ENCODE data around the gene OR9G4. TPM values are rescaled to one million over a fixed set of nuclear protein-coding genes. Genes with fewer than 3 reads are reported as not detected.

OR9G4 gene
- total RNA-seq, 2 donors from 2014 or later, result not detected

GRCh38 chr11:56751480-56751879 is 3.0 kb upstream of the OR9G4 start:
- Histone ChIP-seq H3K27me3 (no peaks in the 10 kb centered on the region), H3K36me3 (no peaks in the 10 kb centered on the region), H3K9ac (ENCODE audit: low read depth in 2 of 2, low read length in 2 of 2) (no peak overlapping the region), H3K9me3 (no peaks in the 10 kb centered on the region), H3K4me1 (no peaks in the 10 kb centered on the region), H3K27ac (no peak overlapping the region), H3K4me3 (no peak overlapping the region)
- no peak for TF ChIP-seq CTCF (IDR thresholded peaks at IDR 0.05)
- no peak for DNase-seq
- intact Hi-C loops (cut with DNase I), result no loop called here

- Histone ChIP-seq H3K36me3 (no peaks in the 10 kb centered on the region), H3K27ac (no peak overlapping the region), H3K4me3 (no peak overlapping the region), H3K9me3 (no peaks in the 10 kb centered on the region), H3K9ac (ENCODE audit: low read depth in 2 of 2, low read length in 2 of 2) (no peak overlapping the region), H3K27me3 (no peaks in the 10 kb centered on the region), H3K4me1 (no peaks in the 10 kb centered on the region)
- no peak for DNase-seq
- no peak for TF ChIP-seq CTCF (IDR thresholded peaks at IDR 0.05)
- intact Hi-C loops (cut with DNase I), result no loop called here
Measured at GRCh38 chr11:56750190-56750589, 1.7 kb upstream of the OR9G4 start.

DNA sequence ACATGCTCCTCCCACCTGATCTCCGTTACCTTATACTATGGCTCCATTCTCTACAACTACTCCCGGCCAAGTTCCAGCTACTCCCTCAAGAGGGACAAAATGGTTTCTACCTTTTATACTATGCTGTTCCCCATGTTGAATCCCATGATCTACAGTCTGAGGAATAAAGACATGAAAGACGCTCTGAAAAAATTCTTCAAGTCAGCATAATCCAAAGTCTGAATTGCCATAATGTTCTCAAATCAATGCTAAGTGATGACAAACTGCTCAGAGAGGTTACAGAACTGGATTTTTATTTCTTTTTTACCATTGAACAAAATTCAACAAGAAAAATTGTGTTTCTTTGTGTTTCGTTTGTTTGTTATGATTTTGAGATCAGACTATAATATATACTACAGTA is 7.6 kb downstream of the OR9G4 start:
- no peak for TF ChIP-seq CTCF (IDR thresholded peaks at IDR 0.05)
- Histone ChIP-seq H3K9ac (ENCODE audit: low read depth in 2 of 2, low read length in 2 of 2) (no peak overlapping the region), H3K9me3 (no peaks in the 10 kb centered on the region), H3K36me3 (no peaks in the 10 kb centered on the region), H3K4me3 (no peak overlapping the region), H3K4me1 (no peaks in the 10 kb centered on the region), H3K27ac (no peak overlapping the region), H3K27me3 (no peaks in the 10 kb centered on the region)
- DNase-seq, result no peak
- intact Hi-C loops (cut with DNase I), result no loop called here

GRCh38 chr11:56740107-56740506 is 8.4 kb downstream of the OR9G4 start:
- no peak overlapping the region for H3K9ac ChIP-seq (ENCODE audit: low read depth in 2 of 2, low read length in 2 of 2)
- H3K4me1 ChIP-seq, result no peaks in the 10 kb centered on the region
- intact Hi-C loops (cut with DNase I), result no loop called here
- no peak for TF ChIP-seq CTCF (IDR thresholded peaks at IDR 0.05)
- H3K27me3 ChIP-seq, result no peaks in the 10 kb centered on the region
- no peak overlapping the region for H3K27ac ChIP-seq
- no peak for DNase-seq
- H3K9me3 ChIP-seq, result no peaks in the 10 kb centered on the region
- H3K4me3 ChIP-seq, result no peak overlapping the region
- no peaks in the 10 kb centered on the region for H3K36me3 ChIP-seq

DNA sequence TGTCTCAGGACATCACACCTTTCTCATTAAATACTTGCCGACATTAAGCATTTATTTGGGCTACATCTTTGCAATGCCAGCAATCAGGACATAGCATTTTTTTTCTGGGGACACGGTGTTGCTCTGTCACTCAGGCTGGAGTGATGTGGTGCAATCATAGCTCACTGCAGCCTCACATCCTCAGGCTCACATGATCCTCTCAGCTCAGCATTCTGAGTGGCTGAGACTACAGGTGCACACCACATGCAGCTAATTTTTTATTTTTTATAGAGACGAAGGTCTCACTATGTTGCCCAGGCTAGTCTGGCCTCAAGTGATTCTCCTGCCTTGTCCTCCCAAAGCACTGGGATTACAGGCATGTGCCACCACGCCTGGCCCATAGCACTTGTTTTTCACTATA is 28.0 kb downstream of the OR9G4 start:
- no peak for TF ChIP-seq CTCF (IDR thresholded peaks at IDR 0.05)
- DNase-seq, result no peak
- no peaks in the 10 kb centered on the region for H3K36me3 ChIP-seq
- no peaks in the 10 kb centered on the region for H3K4me1 ChIP-seq
- no peaks in the 10 kb centered on the region for H3K27me3 ChIP-seq
- H3K4me3 ChIP-seq, result no peak overlapping the region
- no peak overlapping the region for H3K9ac ChIP-seq (ENCODE audit: low read depth in 2 of 2, low read length in 2 of 2)
- H3K27ac ChIP-seq, result no peak overlapping the region
- intact Hi-C loops (cut with DNase I), result no loop called here
- H3K9me3 ChIP-seq, result no peaks in the 10 kb centered on the region

GRCh38 chr11:56716379-56716854 is 32.1 kb downstream of the OR9G4 start:
- TF ChIP-seq CTCF (IDR thresholded peaks at IDR 0.05), result no peak
- DNase-seq, result no peak
- Histone ChIP-seq H3K27me3 (no peaks in the 10 kb centered on the region), H3K4me1 (no peaks in the 10 kb centered on the region), H3K4me3 (no peak overlapping the region), H3K9ac (ENCODE audit: low read depth in 2 of 2, low read length in 2 of 2) (no peak overlapping the region), H3K36me3 (no peaks in the 10 kb centered on the region), H3K27ac (peak overlapping the region; percentile 37), H3K9me3 (no peaks in the 10 kb centered on the region)
- intact Hi-C loops (cut with DNase I), result no loop called here

Measured in colonic mucosa (tissue), 4 donors.